EH (cell line): Measurements from ENCODE around the gene MRPL45.

Experiments
- DNase-seq: peaks from one replicate; pipeline ENCODE4 v3.0.0-alpha.2; 2015; ENCODE audit warnings: low read depth

The MRPL45 gene

DNA sequence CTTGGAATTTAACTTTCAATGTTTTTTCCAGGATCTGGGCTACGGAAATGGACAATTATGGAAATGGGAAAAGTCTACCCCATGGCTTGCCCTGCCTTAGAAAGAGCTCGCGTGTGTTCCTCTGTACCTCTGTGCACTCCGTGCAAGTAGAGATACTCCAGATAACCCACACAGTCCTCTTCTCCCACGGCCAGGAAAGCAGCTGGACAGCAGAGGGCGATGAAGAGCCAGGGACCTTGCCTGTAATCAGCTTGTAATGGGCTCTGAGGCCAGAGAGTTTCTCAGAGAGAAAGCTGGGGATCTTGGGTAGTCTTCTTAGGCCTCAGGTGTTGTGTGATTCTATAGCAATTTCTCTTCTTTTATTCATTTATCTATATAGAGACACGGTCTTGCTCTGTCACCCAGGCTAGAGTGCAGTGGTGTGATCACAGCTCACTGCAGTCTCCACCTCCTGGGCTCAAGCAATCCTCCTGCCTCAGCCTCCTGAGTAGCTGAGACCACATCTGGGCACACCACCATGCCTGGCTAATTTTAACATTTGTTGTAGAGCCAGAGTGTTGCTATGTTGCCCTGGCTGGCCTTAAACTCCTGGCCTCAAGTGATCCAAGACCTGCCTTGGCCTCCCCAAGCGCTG is 52.2 kb downstream of the MRPL45 start:
- peak; percentile 84 for DNase-seq

DNA sequence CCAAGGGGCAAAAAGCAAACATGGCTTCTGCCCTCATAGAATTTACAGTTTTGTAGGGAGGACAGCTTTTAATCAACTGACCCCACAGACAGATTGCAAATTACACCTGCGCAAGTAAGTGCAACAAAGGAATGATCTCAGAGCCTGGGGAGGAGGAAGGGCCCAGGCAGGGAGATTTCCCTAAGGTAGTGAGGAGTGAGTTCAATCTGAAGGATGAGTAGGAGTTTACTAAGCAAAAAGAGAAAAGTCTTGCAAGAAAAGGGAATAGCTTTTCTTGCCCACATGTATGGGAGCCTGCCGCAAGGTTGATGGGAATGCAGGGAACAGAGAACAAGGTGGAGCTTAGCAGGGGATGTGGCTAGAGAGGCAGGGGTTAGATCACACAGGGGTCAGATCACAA is 53.1 kb downstream of the MRPL45 start:
- no peak for DNase-seq

DNA sequence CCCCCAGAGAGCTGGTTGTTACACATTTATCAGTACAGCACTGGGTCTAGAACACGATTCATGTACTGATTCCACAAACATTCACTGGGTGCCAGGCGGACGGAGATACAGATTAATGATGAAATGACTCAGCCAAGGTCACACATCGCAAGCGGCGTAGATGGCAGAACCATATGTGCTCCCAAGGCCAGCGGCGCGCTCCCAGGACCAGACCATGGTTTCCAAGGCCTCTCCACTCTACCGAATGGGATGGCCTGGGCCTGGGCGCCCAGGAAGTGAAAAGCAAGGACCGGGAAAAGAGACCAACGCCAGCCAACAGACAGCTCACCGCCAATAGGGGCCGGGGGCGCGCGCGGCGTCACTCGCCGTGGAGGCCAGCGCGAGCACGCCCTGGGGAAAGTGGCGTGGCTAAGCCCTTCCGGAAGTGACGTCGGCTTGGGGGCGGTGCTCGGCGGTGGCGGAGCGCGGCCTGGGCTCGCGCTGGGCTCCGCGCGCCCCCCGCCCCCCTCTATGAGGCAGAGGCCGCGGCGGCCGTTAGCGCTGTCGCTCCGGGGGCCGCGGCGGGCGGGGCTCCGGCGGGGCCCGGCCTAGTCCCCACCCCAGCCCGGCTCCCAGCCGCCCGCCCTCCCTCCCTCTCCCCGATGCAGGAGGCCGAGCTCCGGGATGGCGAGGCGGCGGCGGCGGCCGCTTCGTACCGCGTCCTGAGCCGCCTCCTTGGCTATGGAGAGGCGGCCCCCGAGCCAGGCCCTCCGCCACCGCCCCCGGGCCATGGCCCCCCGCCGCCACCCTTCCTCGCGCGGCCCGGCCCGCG is 54.6 kb downstream of the MRPL45 start, which contains the start of gene SOCS7:
SOCS7 (plus strand) TSS at position 433 of the 811 bp plus-strand sequence; CDS start at position 642, 209 bp downstream.
- DNase-seq, result peak; percentile 92

DNA sequence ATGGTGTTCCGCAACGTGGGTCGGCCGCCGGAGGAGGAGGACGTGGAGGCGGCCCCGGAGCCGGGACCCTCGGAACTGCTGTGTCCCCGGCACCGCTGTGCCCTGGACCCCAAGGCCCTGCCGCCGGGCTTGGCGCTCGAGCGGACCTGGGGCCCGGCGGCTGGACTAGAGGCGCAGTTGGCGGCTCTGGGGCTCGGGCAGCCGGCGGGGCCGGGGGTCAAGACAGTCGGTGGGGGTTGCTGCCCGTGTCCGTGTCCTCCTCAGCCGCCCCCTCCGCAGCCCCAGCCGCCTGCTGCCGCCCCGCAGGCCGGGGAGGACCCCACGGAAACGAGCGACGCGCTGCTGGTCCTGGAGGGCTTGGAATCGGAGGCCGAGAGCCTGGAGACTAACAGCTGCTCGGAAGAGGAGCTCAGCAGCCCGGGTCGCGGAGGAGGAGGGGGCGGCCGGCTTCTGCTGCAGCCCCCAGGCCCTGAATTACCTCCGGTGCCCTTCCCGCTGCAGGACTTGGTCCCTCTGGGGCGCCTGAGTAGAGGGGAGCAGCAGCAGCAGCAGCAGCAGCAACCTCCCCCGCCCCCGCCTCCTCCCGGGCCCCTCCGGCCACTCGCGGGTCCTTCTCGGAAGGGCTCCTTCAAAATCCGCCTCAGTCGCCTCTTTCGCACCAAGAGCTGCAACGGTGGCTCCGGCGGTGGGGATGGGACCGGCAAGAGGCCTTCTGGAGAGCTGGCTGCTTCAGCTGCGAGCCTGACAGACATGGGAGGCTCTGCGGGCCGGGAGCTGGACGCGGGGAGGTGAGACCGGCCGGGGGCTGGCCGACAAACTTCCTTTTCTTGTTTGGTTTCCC is 55.5 kb downstream of the MRPL45 start:
- peak; percentile 47 for DNase-seq

DNA sequence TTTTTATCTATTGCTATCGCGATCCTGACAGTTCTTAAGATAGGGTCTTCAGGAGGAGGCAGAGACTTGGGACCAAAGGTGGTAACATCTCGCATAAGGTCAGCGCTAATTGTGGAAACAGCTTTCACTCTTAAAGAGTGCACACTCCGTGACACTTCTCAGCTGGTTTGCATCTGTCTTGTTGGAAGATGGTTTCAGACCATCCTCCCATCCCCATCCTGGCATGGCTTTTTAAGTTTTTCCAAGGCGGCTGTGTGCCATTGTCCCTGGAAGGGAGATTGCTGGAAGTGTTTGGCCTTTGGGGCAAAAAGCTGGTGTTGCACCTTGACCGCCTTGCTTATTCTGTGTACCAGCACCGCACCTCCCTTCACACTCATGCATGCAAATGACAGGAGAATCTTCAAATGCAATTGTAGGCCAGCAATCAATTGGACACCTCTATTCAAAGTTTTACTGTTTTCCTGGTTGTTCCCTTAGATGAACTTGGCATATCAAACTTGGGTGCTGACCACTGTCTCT is 56.2 kb downstream of the MRPL45 start:
- DNase-seq, result peak; percentile 9

DNA sequence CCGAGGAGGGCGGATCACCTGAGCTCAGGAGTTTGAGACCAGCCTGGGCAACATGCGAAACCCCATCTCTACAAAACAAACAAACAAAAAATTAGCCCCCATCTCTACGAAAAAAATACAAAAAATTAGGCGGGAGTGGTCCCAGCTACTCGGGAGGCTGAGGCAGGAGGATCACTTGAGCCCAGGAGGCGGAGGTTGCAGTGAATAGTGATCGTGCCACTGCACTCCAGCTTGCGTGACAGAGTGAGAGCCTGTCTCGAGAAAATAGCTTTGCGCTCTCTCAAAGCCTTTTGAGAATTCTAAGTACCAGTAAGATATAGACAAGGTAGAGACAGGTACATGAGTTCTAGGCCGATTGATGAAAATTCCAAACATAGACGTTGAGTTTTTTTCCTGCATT is 56.7 kb downstream of the MRPL45 start:
- DNase-seq, result no peak

DNA sequence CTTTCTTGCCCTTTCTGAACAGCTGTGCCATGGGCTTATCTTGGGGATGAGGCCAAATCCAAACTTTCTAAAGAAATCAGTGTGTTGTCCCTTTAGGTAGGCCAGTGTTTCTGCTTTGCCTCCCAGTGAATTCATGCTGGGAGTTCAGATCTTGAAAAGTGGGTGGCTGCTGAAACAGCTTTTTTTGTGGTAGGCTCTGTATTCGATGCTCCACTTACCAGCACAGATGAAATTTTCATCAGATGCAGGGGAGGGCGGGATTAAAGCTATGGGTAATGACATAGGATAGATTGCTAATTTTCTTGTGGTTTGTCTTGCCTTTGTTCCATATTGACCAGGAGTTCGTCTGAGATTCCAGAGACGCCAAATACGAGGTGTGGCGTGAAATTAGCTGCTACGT is 57.5 kb downstream of the MRPL45 start:
- no peak for DNase-seq

DNA sequence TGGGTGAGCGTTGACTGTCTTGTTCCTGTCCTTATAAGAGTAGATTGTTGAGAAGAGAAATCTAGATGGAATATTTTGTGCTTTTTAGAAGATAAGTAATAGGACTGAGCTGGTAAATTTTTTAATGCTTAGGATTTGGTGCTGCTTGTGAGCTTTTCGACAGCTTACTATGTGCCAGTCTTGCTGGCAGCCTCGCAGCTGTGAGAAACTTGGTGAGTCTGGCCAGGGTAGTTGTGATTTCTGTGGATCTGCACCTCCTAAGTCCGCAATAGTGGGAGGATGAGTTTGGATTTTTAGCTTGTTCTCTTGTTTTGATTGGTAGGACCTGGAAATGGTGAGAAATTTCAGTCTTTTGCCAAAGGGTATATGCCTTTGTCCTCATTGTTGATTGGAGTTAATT is 58.3 kb downstream of the MRPL45 start:
- DNase-seq, result no peak

DNA sequence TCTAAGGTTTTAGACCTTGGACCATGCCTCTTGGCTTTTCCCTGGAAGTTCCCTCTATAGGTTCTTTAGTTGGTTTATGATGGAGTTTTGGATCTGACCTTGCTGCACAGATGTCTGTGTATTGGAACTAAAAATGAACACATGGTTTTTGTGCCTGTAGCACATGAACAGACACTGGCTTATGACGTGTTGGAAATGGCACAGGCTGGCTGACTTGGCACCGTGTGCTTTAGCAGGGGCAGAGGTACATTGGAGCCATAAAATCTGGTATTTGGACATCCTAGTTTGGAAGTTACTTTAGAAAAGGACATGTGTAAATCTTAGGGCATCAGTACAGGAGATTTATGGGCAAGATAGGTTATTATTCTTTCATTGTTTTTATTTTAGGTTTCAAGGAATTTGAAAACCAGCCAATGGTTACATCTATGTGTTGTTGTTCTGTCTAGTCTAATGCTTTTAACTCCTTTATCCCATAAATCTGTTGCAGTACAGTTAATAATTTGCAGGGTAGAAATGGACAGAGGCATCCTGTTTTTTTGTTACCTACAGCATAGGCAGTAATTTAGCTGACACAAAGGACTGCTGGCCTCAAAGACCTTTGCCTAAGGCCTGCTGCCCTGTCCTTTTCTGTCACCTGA is 60.6 kb downstream of the MRPL45 start:
- DNase-seq, result peak; percentile 28

DNA sequence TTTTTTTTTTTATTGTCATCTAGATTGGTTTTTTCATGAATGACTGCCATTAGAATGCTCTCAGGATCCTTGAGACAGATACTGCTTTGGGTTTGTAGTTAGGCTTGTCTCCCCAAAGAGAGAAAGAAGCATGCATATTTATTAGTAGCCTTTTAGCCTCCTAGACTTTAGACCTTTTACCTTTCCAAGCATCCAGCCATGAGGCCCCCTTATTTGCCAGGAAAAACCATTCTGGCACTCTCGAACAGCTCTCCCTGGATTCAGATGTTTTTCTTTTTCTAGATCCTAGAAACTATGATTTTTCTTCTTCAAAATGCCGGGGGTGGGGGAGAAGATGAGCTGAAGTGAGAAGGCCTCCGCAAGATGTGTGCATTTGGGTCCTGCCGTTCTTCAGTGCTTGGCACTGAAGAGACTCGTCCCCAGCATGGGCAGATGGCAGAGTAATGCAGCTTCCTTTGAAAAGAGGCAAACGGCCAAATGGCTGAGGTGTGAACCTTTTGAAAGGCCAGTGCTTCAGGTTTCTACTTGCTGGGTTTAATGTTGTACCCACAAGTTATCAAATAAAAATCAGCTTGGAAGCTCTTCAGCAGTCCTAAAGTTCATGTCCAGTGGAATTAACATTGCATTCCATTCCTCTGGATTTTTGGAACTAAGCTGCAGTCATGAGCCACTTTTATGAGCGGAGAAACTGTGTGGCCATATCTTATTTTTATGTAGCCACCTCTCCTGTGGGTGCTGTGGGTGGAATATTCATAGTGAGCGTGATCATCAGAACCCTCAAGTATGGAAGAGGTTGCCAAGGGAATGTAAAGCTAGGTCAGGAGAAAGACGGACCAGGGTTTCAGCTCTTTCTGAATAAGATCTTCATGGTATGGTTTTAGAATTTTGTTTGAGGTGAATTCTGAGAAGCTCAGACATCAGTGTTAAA is 61.9 kb downstream of the MRPL45 start:
- DNase-seq, result peak; percentile 47

DNA sequence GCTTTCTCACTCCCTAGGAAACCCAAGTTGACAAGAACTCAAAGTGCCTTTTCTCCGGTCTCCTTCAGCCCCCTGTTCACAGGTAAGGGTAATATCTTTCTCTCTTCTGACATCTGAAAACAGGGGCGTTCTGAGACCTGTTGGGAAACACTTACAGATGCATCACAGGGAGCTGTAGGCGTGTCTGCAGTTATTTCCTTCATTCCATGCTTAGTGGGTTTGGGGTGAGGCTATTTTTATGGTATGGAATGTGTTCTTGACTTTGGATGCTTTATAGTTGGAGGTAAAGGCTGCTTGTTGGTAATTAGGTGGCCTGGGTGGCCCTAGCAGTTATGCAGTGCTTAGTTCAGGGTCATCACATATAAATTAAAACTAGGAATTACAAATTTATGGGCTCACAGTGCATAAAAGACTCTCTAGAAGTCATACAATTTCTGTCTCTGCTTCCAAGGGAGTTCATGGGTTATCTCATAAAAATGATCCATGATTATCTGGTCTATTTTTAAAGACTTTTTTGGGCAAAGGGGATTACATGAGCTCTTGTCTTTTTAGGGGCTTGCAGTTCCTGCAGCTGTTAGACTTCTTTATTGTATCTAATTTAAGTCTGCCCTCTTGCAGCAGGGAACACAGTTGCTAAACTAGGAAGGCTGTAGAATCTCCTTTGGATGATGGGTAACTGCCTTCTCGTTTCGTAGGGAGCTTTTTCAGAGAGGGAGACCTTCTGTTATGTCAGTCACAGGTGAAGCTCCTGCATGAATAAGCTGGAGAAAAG is 64.9 kb downstream of the MRPL45 start:
- peak; percentile 66 for DNase-seq

DNA sequence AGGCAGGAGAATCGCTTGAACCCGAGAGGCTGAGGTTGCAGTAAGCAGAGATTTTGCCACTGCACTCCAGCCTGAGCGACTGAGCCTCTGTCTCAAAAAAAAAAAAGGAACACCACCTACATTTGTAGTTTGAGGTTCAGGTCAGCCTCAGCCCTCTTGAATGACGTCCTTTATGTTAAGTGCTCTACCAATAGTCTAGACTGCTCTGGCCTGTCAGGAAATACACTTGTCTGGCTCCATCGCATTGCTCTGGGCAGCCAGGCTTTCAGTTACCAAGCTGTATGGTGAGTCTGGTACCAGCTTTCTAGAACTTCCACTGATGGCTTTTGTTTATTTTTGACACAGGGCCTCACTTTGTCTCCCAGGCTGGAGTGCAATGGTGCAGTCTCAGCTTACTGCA is 66.0 kb downstream of the MRPL45 start:
- no peak for DNase-seq

DNA sequence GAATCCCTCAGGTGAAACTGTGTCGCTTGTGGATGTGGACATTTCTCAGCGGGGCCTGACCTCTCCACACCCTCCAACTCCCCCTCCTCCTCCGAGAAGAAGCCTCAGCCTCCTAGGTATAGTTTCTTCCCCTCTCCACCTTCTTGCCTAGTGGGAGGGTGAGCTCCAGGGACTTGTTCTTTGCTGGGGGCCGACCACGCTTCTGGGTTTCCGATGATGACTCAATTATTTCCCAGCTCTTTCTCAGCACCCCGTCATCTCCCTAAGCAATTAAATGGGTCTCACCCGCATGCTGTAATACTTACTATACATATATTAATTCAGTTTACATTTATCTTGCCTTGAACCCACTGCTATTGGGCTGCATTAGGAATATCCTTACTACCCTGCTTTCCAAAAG is 67.8 kb downstream of the MRPL45 start:
- DNase-seq, result no peak

DNA sequence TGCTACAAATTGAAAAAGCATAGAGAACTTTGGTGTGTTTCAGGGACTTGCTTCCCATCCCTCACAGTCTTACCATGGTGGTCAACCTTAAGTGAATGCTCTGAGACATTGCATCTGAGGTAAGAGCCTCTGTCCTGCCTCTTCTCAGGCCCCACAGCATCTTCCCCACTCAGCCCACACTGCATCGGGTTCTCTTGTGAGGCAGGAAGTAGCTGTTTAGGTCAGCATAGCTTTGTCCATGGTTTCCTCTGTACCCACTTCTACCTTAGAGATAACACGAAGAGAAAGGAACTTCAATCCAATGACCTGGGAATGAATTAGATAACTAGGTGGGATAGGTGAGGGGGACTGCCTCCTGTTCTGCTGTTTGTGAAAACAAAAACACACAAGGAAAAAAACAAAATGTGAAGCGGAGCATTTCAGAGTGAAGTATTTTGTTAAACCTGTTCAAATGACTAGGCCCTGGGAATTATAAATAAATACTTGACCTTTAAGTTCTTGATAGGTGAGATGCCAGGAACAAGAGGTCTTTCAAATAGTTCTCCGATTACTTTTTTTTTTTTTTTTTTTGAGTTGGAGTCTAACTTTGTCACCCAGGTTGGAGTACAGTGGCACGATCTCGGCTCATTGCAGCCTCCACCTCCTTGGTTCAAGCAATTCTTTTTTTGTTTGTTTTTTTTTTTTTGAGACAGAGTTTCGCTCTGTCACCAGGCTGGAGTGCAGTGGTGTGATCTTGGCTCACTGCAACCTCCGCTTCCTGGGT is 72.3 kb downstream of the MRPL45 start:
- no peak for DNase-seq
